ENCODE results near the gene PLD1.

The PLD1 gene

DNA sequence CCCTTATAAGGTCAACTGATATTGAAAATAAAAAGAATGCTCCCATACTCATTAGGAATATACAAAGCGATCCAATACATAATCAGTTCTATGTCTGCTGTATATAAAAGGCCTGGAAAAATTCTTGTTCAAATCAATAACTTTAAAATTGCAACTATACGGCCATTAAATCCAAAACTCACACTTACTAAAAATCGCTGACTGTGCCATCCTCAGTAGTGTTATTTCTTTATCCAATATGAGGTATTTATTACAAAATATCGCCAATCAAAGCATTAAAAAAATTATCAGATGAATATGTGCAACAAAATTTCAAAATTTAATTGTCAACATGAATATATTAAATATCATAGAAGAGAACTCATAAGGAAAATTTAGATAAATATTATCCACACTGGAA lies 146.5 kb downstream of the PLD1 start:
- TF ChIP-seq, protein P1, sequence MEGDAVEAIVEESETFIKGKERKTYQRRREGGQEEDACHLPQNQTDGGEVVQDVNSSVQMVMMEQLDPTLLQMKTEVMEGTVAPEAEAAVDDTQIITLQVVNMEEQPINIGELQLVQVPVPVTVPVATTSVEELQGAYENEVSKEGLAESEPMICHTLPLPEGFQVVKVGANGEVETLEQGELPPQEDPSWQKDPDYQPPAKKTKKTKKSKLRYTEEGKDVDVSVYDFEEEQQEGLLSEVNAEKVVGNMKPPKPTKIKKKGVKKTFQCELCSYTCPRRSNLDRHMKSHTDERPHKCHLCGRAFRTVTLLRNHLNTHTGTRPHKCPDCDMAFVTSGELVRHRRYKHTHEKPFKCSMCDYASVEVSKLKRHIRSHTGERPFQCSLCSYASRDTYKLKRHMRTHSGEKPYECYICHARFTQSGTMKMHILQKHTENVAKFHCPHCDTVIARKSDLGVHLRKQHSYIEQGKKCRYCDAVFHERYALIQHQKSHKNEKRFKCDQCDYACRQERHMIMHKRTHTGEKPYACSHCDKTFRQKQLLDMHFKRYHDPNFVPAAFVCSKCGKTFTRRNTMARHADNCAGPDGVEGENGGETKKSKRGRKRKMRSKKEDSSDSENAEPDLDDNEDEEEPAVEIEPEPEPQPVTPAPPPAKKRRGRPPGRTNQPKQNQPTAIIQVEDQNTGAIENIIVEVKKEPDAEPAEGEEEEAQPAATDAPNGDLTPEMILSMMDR (IDR thresholded peaks at IDR 0.05; ENCODE audit: low read length, missing control alignments) = no peak
- H3K4me3 ChIP-seq (replicated peaks; ENCODE audit: low read depth, low read length) = no peak overlapping the region
- DNase-seq (ENCODE audit: low read depth) = no peak

DNA sequence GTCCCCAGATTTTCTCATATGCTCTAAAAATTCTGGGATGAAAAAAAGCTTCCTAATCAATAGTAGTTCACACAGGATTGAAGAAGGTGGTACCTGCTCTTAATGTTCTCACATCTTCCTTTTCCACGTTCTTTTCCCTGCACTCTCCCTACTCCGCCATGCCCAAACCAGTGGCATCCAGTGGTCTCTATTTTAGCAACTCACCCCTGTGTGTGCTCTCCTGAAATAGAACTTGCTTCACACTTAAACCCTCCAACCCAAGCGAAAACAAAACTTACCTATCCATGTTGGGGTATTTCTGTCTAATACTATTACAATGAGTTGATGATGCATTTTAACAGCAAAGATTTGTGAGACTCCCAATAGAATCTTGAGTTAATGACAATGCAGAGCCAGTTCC lies 148.8 kb downstream of the PLD1 start:
- H3K4me3 ChIP-seq (replicated peaks; ENCODE audit: low read depth, low read length) = no peak overlapping the region
- TF ChIP-seq, protein P1 (IDR thresholded peaks at IDR 0.05; ENCODE audit: low read length, missing control alignments) = no peak

DNA sequence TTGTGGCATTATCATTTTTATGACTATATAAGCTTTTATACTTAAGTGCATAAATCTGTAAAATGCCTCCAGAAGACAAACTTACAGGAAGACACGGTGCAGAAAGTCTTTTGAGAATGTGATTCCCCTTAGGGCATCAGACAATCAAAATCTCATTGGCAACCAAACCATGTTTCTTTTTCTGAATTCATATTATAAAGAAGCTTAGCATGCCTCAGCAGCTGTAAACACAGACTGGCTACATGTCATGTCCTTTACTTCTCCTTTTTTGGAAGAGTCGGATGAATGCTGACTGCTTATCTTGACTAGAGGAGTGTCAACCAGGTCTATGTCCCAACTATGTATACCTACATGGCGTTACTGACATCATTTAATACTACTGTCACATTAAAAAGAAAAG lies 150.1 kb downstream of the PLD1 start:
- DNase-seq (ENCODE audit: low read depth) = no peak
- H3K4me3 ChIP-seq (replicated peaks; ENCODE audit: low read depth, low read length) = no peak overlapping the region
- TF ChIP-seq, protein P1 (IDR thresholded peaks at IDR 0.05; ENCODE audit: low read length, missing control alignments) = no peak

More for the DNA sequence above, 148.8 kb downstream of the PLD1 start:
- DNase-seq (ENCODE audit: low read depth) = no peak

DNA sequence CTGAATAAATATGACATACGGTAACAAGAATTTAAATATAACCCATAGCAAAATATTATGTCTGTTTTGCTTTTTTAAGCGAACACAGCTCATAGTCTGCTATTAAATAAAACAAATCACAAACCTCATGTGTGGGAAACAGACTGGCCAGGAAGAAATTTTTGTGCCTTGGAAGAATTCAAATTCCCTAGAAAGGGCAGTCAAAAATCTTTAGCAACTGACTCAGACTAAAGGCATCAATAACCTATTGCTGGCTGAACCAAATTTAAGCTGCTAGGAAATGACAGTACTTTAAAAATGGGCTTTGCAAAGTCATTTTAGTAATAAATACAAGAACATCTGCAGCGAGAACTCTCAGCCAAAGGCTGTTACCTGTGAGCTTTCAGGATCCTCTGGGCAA lies 151.4 kb downstream of the PLD1 start:
- no peak overlapping the region for H3K4me3 ChIP-seq (replicated peaks; ENCODE audit: low read depth, low read length)
- DNase-seq (ENCODE audit: low read depth) = no peak
- TF ChIP-seq, protein P1 (IDR thresholded peaks at IDR 0.05; ENCODE audit: low read length, missing control alignments) = no peak

DNA sequence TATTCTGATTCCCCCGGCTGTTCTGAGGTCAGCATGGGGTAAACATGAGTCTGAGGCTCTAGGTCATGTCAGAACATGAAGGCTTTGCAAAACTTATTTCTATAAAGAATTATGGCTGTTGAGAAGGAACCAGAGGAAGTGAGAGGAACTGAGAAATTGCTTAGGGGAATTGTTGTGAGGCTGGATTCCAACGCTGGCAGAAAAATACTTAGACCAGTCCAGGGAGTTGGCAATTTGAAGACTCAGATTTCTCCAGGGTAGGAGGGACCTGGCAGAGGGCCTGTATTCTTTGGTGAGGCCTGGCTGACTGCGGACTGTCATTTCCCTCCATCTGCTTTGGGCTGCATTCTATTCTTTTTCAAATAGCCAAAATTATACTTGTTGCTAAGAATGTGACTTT lies 155.5 kb downstream of the PLD1 start:
- H3K4me3 ChIP-seq (replicated peaks; ENCODE audit: low read depth, low read length) = no peak overlapping the region
- DNase-seq (ENCODE audit: low read depth) = peak; percentile 76
- TF ChIP-seq, protein P1 (IDR thresholded peaks at IDR 0.05; ENCODE audit: low read length, missing control alignments) = no peak

DNA sequence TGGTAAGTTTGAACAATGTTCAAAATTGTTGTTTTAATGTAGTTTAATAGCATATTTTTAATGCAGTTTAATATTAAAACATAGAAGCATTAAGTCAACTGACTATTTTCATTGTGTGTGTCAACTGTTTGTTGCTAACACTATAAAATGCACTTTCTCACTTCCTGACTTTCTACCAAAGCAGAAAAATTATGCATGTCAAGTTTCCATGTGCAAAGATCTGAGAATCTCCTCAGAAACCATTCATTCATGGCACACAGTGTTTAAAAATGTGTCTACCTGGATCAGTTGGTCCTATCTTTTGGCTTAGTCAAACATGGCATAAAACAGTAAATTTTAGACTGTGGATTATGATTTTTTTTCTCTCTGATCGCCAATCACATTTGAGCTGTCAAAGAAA lies 156.0 kb downstream of the PLD1 start:
- H3K4me3 ChIP-seq (replicated peaks; ENCODE audit: low read depth, low read length) = no peak overlapping the region
- TF ChIP-seq, protein P1 (IDR thresholded peaks at IDR 0.05; ENCODE audit: low read length, missing control alignments) = no peak
- DNase-seq (ENCODE audit: low read depth) = no peak

DNA sequence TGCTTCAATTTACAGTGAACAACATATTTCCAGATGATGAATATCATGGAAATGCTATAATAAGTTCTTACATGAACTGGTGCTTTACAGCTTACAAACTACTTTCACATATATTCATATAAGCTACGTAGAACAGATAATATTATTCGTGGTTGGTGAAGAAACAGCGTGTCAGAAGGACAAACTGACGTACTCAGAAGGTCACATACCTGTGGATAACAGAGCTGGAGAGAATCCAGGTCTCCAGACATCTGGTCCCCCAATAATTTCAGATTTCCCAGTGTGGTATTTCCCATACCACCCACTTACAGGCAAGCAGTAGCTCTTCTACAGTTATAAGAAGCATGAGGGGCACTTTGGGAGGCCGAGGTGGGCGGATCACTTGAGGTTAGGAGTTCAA lies 156.6 kb downstream of the PLD1 start:
- H3K4me3 ChIP-seq (replicated peaks; ENCODE audit: low read depth, low read length) = no peak overlapping the region
- TF ChIP-seq, protein P1 (IDR thresholded peaks at IDR 0.05; ENCODE audit: low read length, missing control alignments) = no peak
- no peak for DNase-seq (ENCODE audit: low read depth)

Data from fibroblast of pulmonary artery (primary cell).